Measurements from ENCODE around the gene GPRIN1. TPM values are rescaled to one million over a fixed set of nuclear protein-coding genes. Genes with fewer than 3 reads are reported as not detected.
A peak's percentile ranks its signal among the peaks of the same experiment; 100 is the strongest.

The GPRIN1 gene
- total RNA-seq, 4 donors from 2014 or later: 0.40 to 1.4 TPM; not detected in 2

DNA sequence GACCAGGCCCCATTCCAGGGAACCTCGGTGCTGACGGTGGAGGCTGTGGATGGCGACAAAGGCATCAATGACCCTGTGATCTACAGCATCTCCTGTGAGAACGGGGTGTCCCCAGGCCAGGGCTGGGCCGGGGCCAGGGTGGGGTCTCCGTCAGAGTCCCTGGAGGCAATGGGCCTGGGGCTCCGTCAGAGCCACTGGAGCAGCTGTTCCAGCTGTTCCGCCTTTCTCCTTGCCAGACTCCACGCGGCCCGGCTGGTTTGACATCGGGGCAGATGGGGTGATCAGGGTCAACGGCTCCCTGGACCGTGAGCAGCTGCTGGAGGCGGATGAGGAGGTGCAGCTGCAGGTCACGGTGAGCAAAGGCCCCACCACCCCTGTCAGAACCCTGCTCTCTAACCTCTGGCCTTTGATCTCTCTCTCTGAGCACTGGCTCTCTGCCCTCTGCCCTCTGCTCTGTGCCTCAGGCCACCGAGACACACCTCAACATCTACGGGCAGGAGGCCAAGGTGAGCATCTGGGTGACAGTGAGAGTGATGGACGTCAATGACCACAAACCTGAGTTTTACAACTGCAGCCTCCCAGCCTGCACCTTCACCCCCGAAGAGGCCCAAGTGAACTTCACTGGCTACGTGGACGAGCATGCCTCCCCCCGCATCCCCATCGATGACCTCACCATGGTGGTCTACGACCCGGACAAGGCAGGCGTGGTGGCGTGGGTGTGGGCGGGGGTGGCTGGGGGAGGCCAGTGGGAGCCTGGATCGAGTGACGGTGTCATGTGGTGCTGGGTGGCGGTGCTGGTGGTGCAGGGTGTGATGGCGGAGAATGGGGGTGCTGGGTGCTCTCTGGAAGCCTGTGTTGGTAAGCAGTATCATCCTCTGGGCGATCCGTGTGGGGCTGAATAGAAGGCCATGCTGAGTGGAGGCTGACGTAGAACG lies 34.2 kb downstream of the GPRIN1 start:
- no peak for DNase-seq
- H3K27me3 ChIP-seq: no peaks in the 10 kb centered on the region
- no peaks in the 10 kb centered on the region for H3K36me3 ChIP-seq
- no peak overlapping the region for H3K4me3 ChIP-seq
- intact Hi-C loops (cut with DNase I; ENCODE audit: low total_unique reads): no loop called here
- H3K9me3 ChIP-seq: no peaks in the 10 kb centered on the region
- TF ChIP-seq CTCF (IDR thresholded peaks at IDR 0.05) (no peak), POLR2A (IDR thresholded peaks at IDR 0.05) (no peak)
- H3K27ac ChIP-seq: no peak overlapping the region
- no peaks in the 10 kb centered on the region for H3K4me1 ChIP-seq

DNA sequence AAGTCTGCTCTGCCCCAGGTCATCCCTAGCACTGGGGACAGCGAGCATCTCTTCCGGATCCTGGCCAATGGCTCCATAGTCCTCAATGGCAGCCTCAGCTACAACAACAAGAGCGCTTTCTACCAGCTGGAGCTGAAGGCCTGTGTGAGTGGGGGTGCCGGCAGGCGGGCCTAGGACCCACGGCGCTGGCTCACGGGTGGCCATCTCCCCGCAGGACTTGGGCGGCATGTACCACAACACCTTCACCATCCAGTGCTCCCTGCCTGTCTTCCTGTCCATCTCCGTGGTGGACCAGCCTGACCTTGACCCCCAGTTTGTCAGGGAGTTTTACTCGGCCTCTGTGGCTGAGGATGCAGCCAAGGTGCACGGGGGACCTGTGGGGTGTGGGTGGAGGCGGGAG lies 34.9 kb downstream of the GPRIN1 start:
- Histone ChIP-seq H3K27me3 (no peaks in the 10 kb centered on the region), H3K4me3 (no peak overlapping the region), H3K9me3 (no peaks in the 10 kb centered on the region), H3K4me1 (no peaks in the 10 kb centered on the region), H3K27ac (no peak overlapping the region), H3K36me3 (no peaks in the 10 kb centered on the region)
- no peak for DNase-seq
- TF ChIP-seq CTCF (IDR thresholded peaks at IDR 0.05): no peak
- TF ChIP-seq POLR2A (IDR thresholded peaks at IDR 0.05): no peak
- intact Hi-C loops (cut with DNase I; ENCODE audit: low total_unique reads): no loop called here

DNA sequence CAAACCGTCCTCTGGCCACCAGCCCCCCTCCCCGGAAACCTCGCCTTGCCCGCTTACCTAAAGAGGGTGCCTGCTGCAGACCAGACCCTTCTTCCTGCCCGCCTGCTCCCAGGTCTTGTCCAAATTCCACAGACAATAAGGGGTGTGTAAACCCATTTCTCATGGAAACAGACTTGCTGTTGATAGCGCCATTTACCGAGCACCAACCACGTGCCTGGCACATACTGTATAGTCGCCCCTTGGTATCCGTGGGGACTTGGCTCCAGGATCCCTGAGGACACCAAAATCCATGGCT lies 35.7 kb downstream of the GPRIN1 start:
- intact Hi-C loops (cut with DNase I; ENCODE audit: low total_unique reads): no loop called here
- no peaks in the 10 kb centered on the region for H3K4me1 ChIP-seq
- no peak overlapping the region for H3K4me3 ChIP-seq
- H3K9me3 ChIP-seq: no peaks in the 10 kb centered on the region
- TF ChIP-seq POLR2A (IDR thresholded peaks at IDR 0.05) (no peak), CTCF (IDR thresholded peaks at IDR 0.05) (no peak)
- no peak overlapping the region for H3K27ac ChIP-seq
- H3K36me3 ChIP-seq: no peaks in the 10 kb centered on the region
- DNase-seq: no peak
- H3K27me3 ChIP-seq: no peaks in the 10 kb centered on the region

- Histone ChIP-seq H3K27ac (no peak overlapping the region), H3K36me3 (no peaks in the 10 kb centered on the region), H3K27me3 (no peaks in the 10 kb centered on the region), H3K4me1 (no peaks in the 10 kb centered on the region), H3K9me3 (no peaks in the 10 kb centered on the region), H3K4me3 (no peak overlapping the region)
- intact Hi-C loops (cut with DNase I; ENCODE audit: low total_unique reads): no loop called here
- peak; percentile 30 to 40 for DNase-seq
- peak; percentile 50 to 68 (median 56) for TF ChIP-seq CTCF (IDR thresholded peaks at IDR 0.05)
- no peak for TF ChIP-seq POLR2A (IDR thresholded peaks at IDR 0.05)
Measured at GRCh38 chr5:176573564-176574296, 36.2 kb downstream of the GPRIN1 start.

DNA sequence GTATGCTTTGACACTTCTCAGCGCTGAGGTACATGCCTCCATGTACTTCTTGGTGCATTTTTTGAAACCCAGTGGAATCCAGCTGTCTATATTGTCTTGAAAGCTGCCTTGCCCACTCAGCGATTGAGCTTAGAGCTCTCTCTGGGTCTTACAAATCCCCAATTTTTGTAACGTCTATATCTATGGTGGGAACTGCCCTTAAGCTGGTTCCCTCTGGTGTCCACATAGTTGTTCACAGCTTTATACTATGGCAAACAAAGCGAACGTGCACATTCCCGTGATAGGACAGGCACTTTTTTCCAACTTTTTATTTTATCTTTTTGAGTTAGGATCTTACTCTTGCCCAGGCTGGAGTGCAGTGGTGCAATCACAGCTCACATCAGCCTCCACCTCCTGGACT lies 39.9 kb downstream of the GPRIN1 start:
- Histone ChIP-seq H3K27ac (no peak overlapping the region), H3K4me3 (no peak overlapping the region), H3K27me3 (no peaks in the 10 kb centered on the region), H3K9me3 (no peaks in the 10 kb centered on the region), H3K4me1 (no peaks in the 10 kb centered on the region), H3K36me3 (no peaks in the 10 kb centered on the region)
- intact Hi-C loops (cut with DNase I; ENCODE audit: low total_unique reads): no loop called here
- TF ChIP-seq CTCF (IDR thresholded peaks at IDR 0.05) (no peak), POLR2A (IDR thresholded peaks at IDR 0.05) (no peak)
- DNase-seq: no peak
